WTC11 (cell line): ENCODE results near the gene GSTO2. TPM values are rescaled to one million over a fixed set of nuclear protein-coding genes. Genes with fewer than 3 reads are reported as not detected.

Experiments
- ATAC-seq: fragments of 200-7000 bp; cut with Tn5 transposase; 2 replicates; pipeline ENCODE4 v1.10.0; 2021; ENCODE audit warnings: mild to moderate bottlenecking, moderate library complexity
- CTCF ChIA-PET: fragments of 300-600 bp; sonication (Branson Sonifier 250); formaldehyde crosslinking; loops from one replicate; lab custom pipeline; 2021; ENCODE audit warnings: antibody characterized with exemption; lab: Charles Lee
- POLR2A ChIA-PET: fragments of 350-600 bp; sonication (Branson Sonifier 250); formaldehyde crosslinking; loops from one replicate; lab custom pipeline; 2021; ENCODE audit warnings: antibody characterized with exemption; lab: Charles Lee
- DNase-seq: peaks from one replicate; pipeline ENCODE4 v3.0.0; 2021; ENCODE audit warnings: low spot score
- H3K27ac Mint-ChIP-seq: 2 replicates; pipeline ENCODE4 v1.8.0; 2021; ENCODE audit warnings: mixed read lengths
- H3K27me3 Mint-ChIP-seq: 2 replicates; pipeline ENCODE4 v1.8.0; 2021; ENCODE audit warnings: low read depth, mild to moderate bottlenecking, moderate library complexity, mixed read lengths
- H3K36me3 Mint-ChIP-seq: 2 replicates; pipeline ENCODE4 v1.8.0; 2021; ENCODE audit warnings: mixed read lengths
- H3K4me1 Mint-ChIP-seq: 2 replicates; pipeline ENCODE4 v1.8.0; 2022; ENCODE audit warnings: mixed read lengths
- H3K4me3 Mint-ChIP-seq: 2 replicates; pipeline ENCODE4 v1.8.0; 2021; ENCODE audit warnings: mild to moderate bottlenecking, moderate library complexity, mixed read lengths
- H3K9me3 Mint-ChIP-seq: 2 replicates; pipeline ENCODE4 v1.8.0; 2021; ENCODE audit warnings: mixed read lengths
- CBFB ChIP-seq: sonication (generic); formaldehyde crosslinking; IDR thresholded peaks from 2 replicates; pipeline ENCODE4 v1.8.1; 2022; ENCODE audit warnings: mild to moderate bottlenecking, low read depth, missing genetic modification reagents
- ETV6 ChIP-seq: sonication (generic); formaldehyde crosslinking; IDR thresholded peaks from 2 replicates; pipeline ENCODE4 v1.8.1; 2022; ENCODE audit warnings: mild to moderate bottlenecking, missing genetic modification reagents
- FOXK1 ChIP-seq: sonication (generic); formaldehyde crosslinking; IDR thresholded peaks from 2 replicates; pipeline ENCODE4 v1.8.0; 2022; ENCODE audit warnings: mild to moderate bottlenecking, moderate library complexity, missing genetic modification reagents
- JAZF1 ChIP-seq: fragments of 250-450 bp; sonication (Bioruptor Pico); IDR thresholded peaks from 2 replicates; pipeline ENCODE4 v1.9.0; 2021; ENCODE audit warnings: moderate library complexity, mild to moderate bottlenecking, inconsistent platforms
- NFATC4 ChIP-seq: fragments of 250-450 bp; sonication (Bioruptor Pico); IDR thresholded peaks from 2 replicates; pipeline ENCODE4 v1.9.0; 2021; ENCODE audit warnings: mild to moderate bottlenecking
- STAT6 ChIP-seq: sonication (generic); formaldehyde crosslinking; conservative IDR thresholded peaks from 2 replicates; pipeline ENCODE4 v1.8.1; 2023; ENCODE audit warnings: mild to moderate bottlenecking, low read depth, missing genetic modification reagents, moderate library complexity
- TEAD1 ChIP-seq: sonication (generic); formaldehyde crosslinking; IDR thresholded peaks from 2 replicates; pipeline ENCODE4 v1.8.0; 2022; ENCODE audit warnings: mild to moderate bottlenecking, missing genetic modification reagents
- TP53 ChIP-seq: sonication (generic); formaldehyde crosslinking; IDR thresholded peaks from 2 replicates; pipeline ENCODE4 v1.8.1; 2023; ENCODE audit warnings: mild to moderate bottlenecking, missing genetic modification reagents
- ZBTB21 ChIP-seq: sonication (generic); formaldehyde crosslinking; IDR thresholded peaks from 2 replicates; pipeline ENCODE4 v1.8.1; 2023; ENCODE audit warnings: mild to moderate bottlenecking, missing genetic modification reagents, borderline replicate concordance
- ZNF263 ChIP-seq: sonication (generic); formaldehyde crosslinking; IDR thresholded peaks from 2 replicates; pipeline ENCODE4 v1.8.1; 2022; ENCODE audit warnings: low read depth, mild to moderate bottlenecking, moderate library complexity, missing genetic modification reagents
- ZNF423 ChIP-seq: fragments of 250-450 bp; sonication (Bioruptor Pico); IDR thresholded peaks from 2 replicates; pipeline ENCODE4 v2.1.2; 2022; ENCODE audit warnings: mild to moderate bottlenecking, moderate library complexity
- total RNA-seq: library from RNA; stranded (reverse); gene quantifications from 3 replicates; pipeline ENCODE4 v1.2.3, GENCODE V29; 2021
- TF ChIP-seq, protein P1 (sequence below): sonication (generic); formaldehyde crosslinking; IDR thresholded peaks from 2 replicates; pipeline ENCODE4 v1.8.1; 2022; ENCODE audit warnings: mild to moderate bottlenecking, moderate library complexity, missing genetic modification reagents
- TF ChIP-seq, protein P2 (sequence below): sonication (generic); formaldehyde crosslinking; IDR thresholded peaks from 2 replicates; pipeline ENCODE4 v1.8.1; 2023; ENCODE audit warnings: mild to moderate bottlenecking, missing genetic modification reagents, moderate library complexity
- TF ChIP-seq, protein P3 (sequence below): fragments of 250-450 bp; sonication (Bioruptor Pico); IDR thresholded peaks from 2 replicates; pipeline ENCODE4 v1.9.0; 2021; ENCODE audit warnings: mild to moderate bottlenecking, borderline replicate concordance
- TF ChIP-seq, protein P4 (sequence below): fragments of 250-450 bp; sonication (Bioruptor Pico); IDR thresholded peaks from 2 replicates; pipeline ENCODE4 v1.9.0; 2021; ENCODE audit warnings: mild to moderate bottlenecking

Gene GSTO2
- total RNA-seq, 1 experiment from 2014 or later = 10.7 TPM

- ChIA-PET CTCF (interaction anchor here (1.0 to 1.3 kb wide), 3 partner anchors 25 to 57 kb away, joined by 3 to 5 read pairs (median 3); no protein-coding TSS in a partner anchor), POLR2A (no interaction called here)
- ATAC-seq (peak; percentile 20), DNase-seq (no peak)
- H3K4me1 Mint-ChIP-seq = peaks cover 99% of the 10 kb centered on the region
- no peaks in the 10 kb centered on the region for H3K27me3 Mint-ChIP-seq
- no peaks in the 10 kb centered on the region for H3K36me3 Mint-ChIP-seq
- no peaks in the 10 kb centered on the region for H3K9me3 Mint-ChIP-seq
- peak overlapping the region; percentile 98 for H3K27ac Mint-ChIP-seq
- TF ChIP-seq ZNF423 (CRISPR knock-in tag) (0 out of 2 replicates have a peak, but pooled peaks have one; percentile 28), STAT6 (CRISPR knock-in tag) (no peak), ETV6 (CRISPR knock-in tag) (peak; percentile 79; the same call in 1 of the 2 replicates), CBFB (no peak)
- H3K4me3 Mint-ChIP-seq = peak overlapping the region; percentile 14; the same call in 1 of the 2 replicates
Measured at GRCh38 chr10:104331208-104331838, 62.3 kb downstream of the GSTO2 start.

DNA sequence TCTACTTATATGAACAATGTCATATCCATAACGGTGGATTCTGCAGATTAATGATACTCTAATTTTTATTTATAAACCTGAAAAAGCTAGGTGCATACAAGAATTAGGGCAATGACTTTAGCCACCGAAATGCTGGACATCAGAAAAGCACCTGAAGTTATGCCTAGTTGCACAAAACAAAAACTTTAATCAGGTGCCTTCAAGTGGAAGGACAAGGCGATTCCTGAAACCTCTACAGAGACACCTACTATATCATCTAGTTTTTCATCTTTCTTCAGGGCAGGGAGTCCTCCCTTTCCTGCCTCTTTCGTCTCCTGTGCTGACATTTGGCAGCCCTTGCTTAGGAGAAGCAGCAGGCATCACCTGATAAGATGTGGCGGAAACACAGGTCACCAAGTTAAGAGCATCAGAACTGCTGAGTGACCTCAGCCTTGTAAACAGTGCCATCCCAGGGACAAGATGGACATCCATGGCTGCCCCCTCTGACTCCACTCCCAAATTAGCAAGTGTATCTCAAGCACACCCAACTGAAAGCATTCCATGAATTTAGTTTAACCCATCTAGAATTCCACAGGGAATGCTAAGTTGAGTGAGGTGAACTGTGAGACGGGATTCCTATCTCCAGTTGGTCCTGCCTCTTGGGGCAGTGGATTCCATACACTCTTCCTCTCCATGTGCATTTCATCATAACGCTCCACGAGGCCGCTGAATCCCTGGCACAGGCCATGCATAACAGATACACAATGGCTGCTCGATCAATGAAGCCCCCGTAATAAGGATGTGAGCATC lies 63.5 kb downstream of the GSTO2 start:
- no peak for DNase-seq
- no peak overlapping the region for H3K4me3 Mint-ChIP-seq
- peaks cover 96% of the 10 kb centered on the region for H3K4me1 Mint-ChIP-seq
- CTCF ChIA-PET = interaction anchor here (1.0 to 1.6 kb wide), 4 partner anchors 21 to 58 kb away, joined by 3 to 5 read pairs (median 4); partner anchors contain the start of gene CFAP58
- peak overlapping the region; percentile 98 for H3K27ac Mint-ChIP-seq
- POLR2A ChIA-PET = no interaction called here
- no peak for ATAC-seq
- H3K36me3 Mint-ChIP-seq = no peaks in the 10 kb centered on the region
- TF ChIP-seq FOXK1 (CRISPR knock-in tag) (no peak), TEAD1 (CRISPR knock-in tag) (0 out of 2 replicates have a peak, but pooled peaks have one; percentile 56)
- no peaks in the 10 kb centered on the region for H3K9me3 Mint-ChIP-seq
- H3K27me3 Mint-ChIP-seq = no peaks in the 10 kb centered on the region

DNA sequence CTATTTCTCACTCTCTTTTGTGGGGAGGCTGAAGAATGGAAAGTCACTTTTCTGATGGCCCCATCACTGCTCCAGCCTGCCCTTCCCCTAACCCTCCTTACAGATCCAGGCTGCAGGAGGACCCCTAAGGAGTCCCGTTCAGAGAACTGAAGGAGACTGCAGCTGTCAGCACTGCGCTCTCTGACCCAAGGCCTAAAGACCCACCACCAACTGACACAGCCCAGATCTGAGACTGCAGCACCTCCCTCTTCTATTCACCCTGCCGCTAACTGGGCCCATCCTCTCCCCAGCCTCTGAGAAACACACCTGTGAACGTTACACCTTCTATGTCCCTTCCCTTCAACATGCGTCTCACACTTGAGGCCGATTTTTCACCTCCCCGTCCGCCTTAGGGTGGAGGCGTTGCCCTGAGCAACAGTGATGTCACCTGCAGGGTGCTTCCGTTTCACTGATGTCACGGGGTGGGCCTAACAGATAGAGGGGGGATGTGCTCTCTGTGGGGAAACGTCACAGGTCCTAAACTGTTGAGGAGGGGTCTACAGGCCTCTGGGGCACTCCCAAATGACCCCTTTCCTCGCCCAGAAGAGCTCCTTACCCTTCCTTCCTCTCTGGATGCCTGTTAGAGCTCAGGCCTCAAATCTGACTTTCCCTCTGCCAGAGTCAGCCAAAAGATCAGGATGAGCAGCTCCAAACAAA lies 64.2 kb downstream of the GSTO2 start:
- peak overlapping the region; percentile 66 for H3K27ac Mint-ChIP-seq
- H3K4me3 Mint-ChIP-seq = 0 out of 2 replicates have a peak overlapping the region, but pooled peaks have one; percentile 3
- H3K36me3 Mint-ChIP-seq = no peaks in the 10 kb centered on the region
- peaks cover 89% of the 10 kb centered on the region for H3K4me1 Mint-ChIP-seq
- no peak for ATAC-seq
- no peaks in the 10 kb centered on the region for H3K9me3 Mint-ChIP-seq
- DNase-seq = no peak
- CTCF ChIA-PET = interaction anchor here (1.6 to 1.9 kb wide), 2 partner anchors 16 to 20 kb away, joined by 5 read pairs; partner anchors contain the start of gene CFAP58
- H3K27me3 Mint-ChIP-seq = no peaks in the 10 kb centered on the region
- TF ChIP-seq, protein P1, sequence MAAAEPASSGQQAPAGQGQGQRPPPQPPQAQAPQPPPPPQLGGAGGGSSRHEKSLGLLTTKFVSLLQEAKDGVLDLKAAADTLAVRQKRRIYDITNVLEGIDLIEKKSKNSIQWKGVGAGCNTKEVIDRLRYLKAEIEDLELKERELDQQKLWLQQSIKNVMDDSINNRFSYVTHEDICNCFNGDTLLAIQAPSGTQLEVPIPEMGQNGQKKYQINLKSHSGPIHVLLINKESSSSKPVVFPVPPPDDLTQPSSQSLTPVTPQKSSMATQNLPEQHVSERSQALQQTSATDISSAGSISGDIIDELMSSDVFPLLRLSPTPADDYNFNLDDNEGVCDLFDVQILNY (CRISPR knock-in tag) = no peak
- TF ChIP-seq ZBTB21 (CRISPR knock-in tag) (peak; percentile 73; the same call in 1 of the 2 replicates), NFATC4 (CRISPR knock-in tag) (no peak), JAZF1 (CRISPR knock-in tag) (no peak), ZNF263 (no peak)
- POLR2A ChIA-PET = no interaction called here

DNA sequence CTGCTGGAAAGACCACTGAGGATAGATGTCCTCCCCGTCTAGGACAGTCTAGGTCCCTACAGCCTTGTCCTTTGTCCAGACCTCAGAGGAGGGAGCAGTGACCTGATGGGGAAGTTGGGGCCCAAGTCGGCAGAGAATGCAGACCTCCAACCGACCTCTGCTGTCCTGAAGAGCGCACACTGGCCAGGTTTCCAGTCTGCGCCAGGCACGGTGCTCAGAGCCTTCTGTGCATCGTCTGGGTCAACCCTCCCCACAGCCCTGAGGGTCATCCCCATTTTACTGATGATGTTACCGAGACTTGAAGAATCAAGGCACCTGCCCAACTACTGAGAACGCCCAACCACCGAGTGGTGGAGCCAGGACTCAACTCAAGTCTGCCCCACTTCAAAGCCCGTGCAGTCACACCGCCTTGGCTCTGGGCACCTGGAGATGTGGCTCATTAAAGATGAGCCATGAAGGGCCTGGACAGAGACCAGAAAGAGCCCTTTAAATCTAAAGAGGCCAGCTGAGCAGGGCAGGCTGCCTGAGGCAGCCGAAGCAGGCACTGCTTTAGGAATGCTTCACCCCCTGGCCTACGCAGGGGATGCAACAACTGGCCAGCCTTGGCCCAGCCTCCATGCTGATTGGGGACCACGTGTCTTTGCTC lies 64.9 kb downstream of the GSTO2 start:
- no peaks in the 10 kb centered on the region for H3K36me3 Mint-ChIP-seq
- H3K9me3 Mint-ChIP-seq = no peaks in the 10 kb centered on the region
- H3K4me1 Mint-ChIP-seq = peaks cover 82% of the 10 kb centered on the region
- peak overlapping the region; percentile 66 for H3K27ac Mint-ChIP-seq
- H3K4me3 Mint-ChIP-seq = 0 out of 2 replicates have a peak overlapping the region, but pooled peaks have one; percentile 3
- ATAC-seq (no peak), DNase-seq (no peak)
- H3K27me3 Mint-ChIP-seq = no peaks in the 10 kb centered on the region
- CTCF ChIA-PET = interaction anchor here (1.6 to 1.9 kb wide), 2 partner anchors 17 to 20 kb away, joined by 5 read pairs; partner anchors contain the start of gene CFAP58
- POLR2A ChIA-PET = no interaction called here
- TF ChIP-seq, protein P2, sequence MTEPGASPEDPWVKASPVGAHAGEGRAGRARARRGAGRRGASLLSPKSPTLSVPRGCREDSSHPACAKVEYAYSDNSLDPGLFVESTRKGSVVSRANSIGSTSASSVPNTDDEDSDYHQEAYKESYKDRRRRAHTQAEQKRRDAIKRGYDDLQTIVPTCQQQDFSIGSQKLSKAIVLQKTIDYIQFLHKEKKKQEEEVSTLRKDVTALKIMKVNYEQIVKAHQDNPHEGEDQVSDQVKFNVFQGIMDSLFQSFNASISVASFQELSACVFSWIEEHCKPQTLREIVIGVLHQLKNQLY (CRISPR knock-in tag) = no peak
- no peak for TF ChIP-seq TP53 (CRISPR knock-in tag)
- TF ChIP-seq, protein P3, sequence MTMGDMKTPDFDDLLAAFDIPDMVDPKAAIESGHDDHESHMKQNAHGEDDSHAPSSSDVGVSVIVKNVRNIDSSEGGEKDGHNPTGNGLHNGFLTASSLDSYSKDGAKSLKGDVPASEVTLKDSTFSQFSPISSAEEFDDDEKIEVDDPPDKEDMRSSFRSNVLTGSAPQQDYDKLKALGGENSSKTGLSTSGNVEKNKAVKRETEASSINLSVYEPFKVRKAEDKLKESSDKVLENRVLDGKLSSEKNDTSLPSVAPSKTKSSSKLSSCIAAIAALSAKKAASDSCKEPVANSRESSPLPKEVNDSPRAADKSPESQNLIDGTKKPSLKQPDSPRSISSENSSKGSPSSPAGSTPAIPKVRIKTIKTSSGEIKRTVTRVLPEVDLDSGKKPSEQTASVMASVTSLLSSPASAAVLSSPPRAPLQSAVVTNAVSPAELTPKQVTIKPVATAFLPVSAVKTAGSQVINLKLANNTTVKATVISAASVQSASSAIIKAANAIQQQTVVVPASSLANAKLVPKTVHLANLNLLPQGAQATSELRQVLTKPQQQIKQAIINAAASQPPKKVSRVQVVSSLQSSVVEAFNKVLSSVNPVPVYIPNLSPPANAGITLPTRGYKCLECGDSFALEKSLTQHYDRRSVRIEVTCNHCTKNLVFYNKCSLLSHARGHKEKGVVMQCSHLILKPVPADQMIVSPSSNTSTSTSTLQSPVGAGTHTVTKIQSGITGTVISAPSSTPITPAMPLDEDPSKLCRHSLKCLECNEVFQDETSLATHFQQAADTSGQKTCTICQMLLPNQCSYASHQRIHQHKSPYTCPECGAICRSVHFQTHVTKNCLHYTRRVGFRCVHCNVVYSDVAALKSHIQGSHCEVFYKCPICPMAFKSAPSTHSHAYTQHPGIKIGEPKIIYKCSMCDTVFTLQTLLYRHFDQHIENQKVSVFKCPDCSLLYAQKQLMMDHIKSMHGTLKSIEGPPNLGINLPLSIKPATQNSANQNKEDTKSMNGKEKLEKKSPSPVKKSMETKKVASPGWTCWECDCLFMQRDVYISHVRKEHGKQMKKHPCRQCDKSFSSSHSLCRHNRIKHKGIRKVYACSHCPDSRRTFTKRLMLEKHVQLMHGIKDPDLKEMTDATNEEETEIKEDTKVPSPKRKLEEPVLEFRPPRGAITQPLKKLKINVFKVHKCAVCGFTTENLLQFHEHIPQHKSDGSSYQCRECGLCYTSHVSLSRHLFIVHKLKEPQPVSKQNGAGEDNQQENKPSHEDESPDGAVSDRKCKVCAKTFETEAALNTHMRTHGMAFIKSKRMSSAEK (CRISPR knock-in tag) = no peak
- TF ChIP-seq, protein P4, sequence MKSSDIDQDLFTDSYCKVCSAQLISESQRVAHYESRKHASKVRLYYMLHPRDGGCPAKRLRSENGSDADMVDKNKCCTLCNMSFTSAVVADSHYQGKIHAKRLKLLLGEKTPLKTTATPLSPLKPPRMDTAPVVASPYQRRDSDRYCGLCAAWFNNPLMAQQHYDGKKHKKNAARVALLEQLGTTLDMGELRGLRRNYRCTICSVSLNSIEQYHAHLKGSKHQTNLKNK = no peak
